GM23248 (cell line): ENCODE data around the gene HCN3. TPM values are rescaled to one million over a fixed set of nuclear protein-coding genes. Genes with fewer than 3 reads are reported as not detected.
"Not testable (repeated sequence)": the region's sequence is repeated elsewhere in the genome, so short reads cannot be mapped to it uniquely, and the experiment has no call there.

Experiments used
- DNase-seq: peaks from one replicate; pipeline ENCODE4 v3.0.0-alpha.2; 2015
- H2AFZ ChIP-seq: fragments of 200-600 bp; sonication (generic); 2 replicates; pipeline ENCODE4 v1.6.1; 2016; ENCODE audit warnings: antibody characterized with exemption
- H3F3A ChIP-seq: fragments of 200-600 bp; sonication (generic); 2 replicates; pipeline ENCODE4 v1.6.1; 2016; ENCODE audit warnings: mild to moderate bottlenecking, antibody characterized with exemption, mixed run types; ENCODE audit not compliant: insufficient read depth
- H3K27ac ChIP-seq: fragments of 200-600 bp; sonication (generic); 2 replicates; pipeline ENCODE4 v1.5.1; 2016; ENCODE audit warnings: mild to moderate bottlenecking
- H3K27me3 ChIP-seq: fragments of 200-600 bp; sonication (generic); replicated peaks from 2 replicates; pipeline ENCODE4 v1.6.1; 2016; ENCODE audit warnings: mild to moderate bottlenecking; ENCODE audit not compliant: insufficient read depth
- H3K36me3 ChIP-seq: fragments of 200-600 bp; sonication (generic); 2 replicates; pipeline ENCODE4 v1.6.1; 2016; ENCODE audit warnings: low read depth, mild to moderate bottlenecking
- H3K4me1 ChIP-seq: fragments of 200-600 bp; sonication (generic); 2 replicates; pipeline ENCODE4 v1.6.1; 2016; ENCODE audit warnings: mild to moderate bottlenecking; ENCODE audit not compliant: insufficient read depth
- H3K4me2 ChIP-seq: fragments of 200-600 bp; sonication (generic); one replicate; pipeline ENCODE4 v1.6.1; 2016; ENCODE audit warnings: mild to moderate bottlenecking; ENCODE audit not compliant: unreplicated experiment
- H3K4me3 ChIP-seq: fragments of 200-600 bp; sonication (generic); 2 replicates; pipeline ENCODE4 v1.5.1; 2016; ENCODE audit warnings: mild to moderate bottlenecking
- H3K79me2 ChIP-seq: fragments of 200-600 bp; sonication (generic); 2 replicates; pipeline ENCODE4 v1.6.1; 2016; ENCODE audit warnings: mild to moderate bottlenecking; ENCODE audit not compliant: insufficient read depth
- H3K9ac ChIP-seq: fragments of 200-600 bp; sonication (generic); 2 replicates; pipeline ENCODE4 v1.6.1; 2016; ENCODE audit warnings: mild to moderate bottlenecking
- H3K9me2 ChIP-seq: fragments of 200-600 bp; sonication (generic); 2 replicates; pipeline ENCODE4 v1.6.1; 2016; ENCODE audit warnings: mixed run types, mild to moderate bottlenecking, moderate library complexity; ENCODE audit not compliant: insufficient read depth
- H3K9me3 ChIP-seq: fragments of 200-600 bp; sonication (generic); one replicate; pipeline ENCODE4 v1.6.1; 2017; ENCODE audit warnings: low read depth
- H4K20me1 ChIP-seq: fragments of 200-600 bp; sonication (generic); 2 replicates; pipeline ENCODE4 v1.6.0; 2016; ENCODE audit not compliant: insufficient read depth
- EZH2 ChIP-seq: fragments of 200-600 bp; sonication (generic); IDR thresholded peaks from 2 replicates; pipeline ENCODE4 v1.6.1; 2018; ENCODE audit warnings: antibody characterized with exemption, mild to moderate bottlenecking; ENCODE audit not compliant: insufficient read depth, poor library complexity, severe bottlenecking
- EZH2phosphoT487 ChIP-seq: fragments of 200-600 bp; sonication (generic); IDR thresholded peaks from 2 replicates; pipeline ENCODE4 v1.6.1; 2018; ENCODE audit warnings: antibody characterized with exemption, moderate library complexity, mild to moderate bottlenecking, low read depth; ENCODE audit not compliant: insufficient read depth
- WGBS, 2 experiments: methylation state at CpG; one replicate each; pipeline ENCODE4 v1.1.6; 2015 to 2017; ENCODE audit warnings: low lambda C conversion rate in 2 of 2, low coverage in 1 of 2; ENCODE audit errors: missing lambda C conversion rate in 2 of 2; 5-methylcytosine and 5-hydroxymethylcytosine counted together
- in situ Hi-C: fragments of 300-500 bp; cut with MboI; formaldehyde crosslinking; loops from 2 replicates; pipeline ENCODE4 v1.15.0; 2020
- polyA plus RNA-seq: library from polyadenylated mRNA; unstranded; fragments of >200 nt; fragmentation: Nextera tagmentation; extraction: Ambion mirVana; gene quantifications from 2 replicates; pipeline ENCODE4 v1.2.1, GENCODE V29; 2016
- total RNA-seq: library from RNA; depleted of rRNA; stranded (reverse); fragments of >200 nt; shearing (Covaris generic); gene quantifications from 2 replicates; pipeline ENCODE4 v1.2.3, GENCODE V29; 2014

Gene HCN3
- total and polyA plus RNA-seq, 2 experiments from 2014 or later: 1.4 to 1.6 TPM

DNA sequence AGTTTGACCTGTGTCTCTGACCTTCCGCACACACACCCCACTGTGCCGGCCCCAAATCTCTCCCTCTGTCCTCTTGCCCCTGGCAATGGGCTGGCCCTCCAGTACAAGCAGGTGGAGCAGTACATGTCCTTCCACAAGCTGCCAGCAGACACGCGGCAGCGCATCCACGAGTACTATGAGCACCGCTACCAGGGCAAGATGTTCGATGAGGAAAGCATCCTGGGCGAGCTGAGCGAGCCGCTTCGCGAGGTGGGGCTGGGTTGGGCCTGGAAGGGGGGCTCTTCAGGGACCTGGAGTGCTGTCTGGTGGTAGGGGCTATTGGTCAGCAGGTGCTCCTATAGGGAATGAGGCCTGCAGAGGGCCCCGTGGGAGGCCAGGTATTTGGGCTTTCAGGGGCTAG, 7.8 kb downstream of the HCN3 start:
- Histone ChIP-seq H2AFZ (no peak overlapping the region), H3F3A (no peaks in the 10 kb centered on the region), H3K4me3 (no peak overlapping the region), H3K9me3 (no peaks in the 10 kb centered on the region), H3K27me3 (no peaks in the 10 kb centered on the region), H3K4me2 (no peak overlapping the region), H3K79me2 (no peaks in the 10 kb centered on the region), H3K36me3 (no peaks in the 10 kb centered on the region), H4K20me1 (no peaks in the 10 kb centered on the region), H3K9me2 (no peaks in the 10 kb centered on the region), H3K4me1 (no peaks in the 10 kb centered on the region), H3K9ac (no peak overlapping the region), H3K27ac (no peak overlapping the region)
- DNase-seq: no peak
- in situ Hi-C loops: no loop called here
- 87 to 93% methylated on average over 14 of the region's 14 CpGs for WGBS, 2 experiments
- no peak for TF ChIP-seq EZH2phosphoT487
- TF ChIP-seq EZH2: no peak

DNA sequence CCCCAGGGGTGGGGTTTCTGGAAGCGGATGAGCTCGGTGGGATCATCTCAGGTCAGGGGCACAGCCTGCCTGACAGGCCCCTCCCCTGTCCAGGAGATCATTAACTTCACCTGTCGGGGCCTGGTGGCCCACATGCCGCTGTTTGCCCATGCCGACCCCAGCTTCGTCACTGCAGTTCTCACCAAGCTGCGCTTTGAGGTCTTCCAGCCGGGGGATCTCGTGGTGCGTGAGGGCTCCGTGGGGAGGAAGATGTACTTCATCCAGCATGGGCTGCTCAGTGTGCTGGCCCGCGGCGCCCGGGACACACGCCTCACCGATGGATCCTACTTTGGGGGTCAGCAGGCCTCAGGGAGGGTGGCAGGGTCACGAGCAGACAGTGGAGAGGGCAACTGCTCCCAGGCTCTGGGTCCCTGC, 8.4 kb downstream of the HCN3 start:
- WGBS, 2 experiments: 90 to 93% methylated on average over 18 of the region's 18 CpGs
- H2AFZ ChIP-seq: no peak overlapping the region
- no peak overlapping the region for H3K4me2 ChIP-seq
- H3K79me2 ChIP-seq: no peaks in the 10 kb centered on the region
- H3K27me3 ChIP-seq: no peaks in the 10 kb centered on the region
- H3K36me3 ChIP-seq: no peaks in the 10 kb centered on the region
- no peaks in the 10 kb centered on the region for H3K9me3 ChIP-seq
- no peak overlapping the region for H3K27ac ChIP-seq
- no peaks in the 10 kb centered on the region for H4K20me1 ChIP-seq
- H3K9me2 ChIP-seq: no peaks in the 10 kb centered on the region
- in situ Hi-C loops: no loop called here
- H3K4me1 ChIP-seq: no peaks in the 10 kb centered on the region
- no peaks in the 10 kb centered on the region for H3F3A ChIP-seq
- no peak for DNase-seq
- no peak for TF ChIP-seq EZH2
- no peak for TF ChIP-seq EZH2phosphoT487
- no peak overlapping the region for H3K9ac ChIP-seq
- H3K4me3 ChIP-seq: no peak overlapping the region

DNA sequence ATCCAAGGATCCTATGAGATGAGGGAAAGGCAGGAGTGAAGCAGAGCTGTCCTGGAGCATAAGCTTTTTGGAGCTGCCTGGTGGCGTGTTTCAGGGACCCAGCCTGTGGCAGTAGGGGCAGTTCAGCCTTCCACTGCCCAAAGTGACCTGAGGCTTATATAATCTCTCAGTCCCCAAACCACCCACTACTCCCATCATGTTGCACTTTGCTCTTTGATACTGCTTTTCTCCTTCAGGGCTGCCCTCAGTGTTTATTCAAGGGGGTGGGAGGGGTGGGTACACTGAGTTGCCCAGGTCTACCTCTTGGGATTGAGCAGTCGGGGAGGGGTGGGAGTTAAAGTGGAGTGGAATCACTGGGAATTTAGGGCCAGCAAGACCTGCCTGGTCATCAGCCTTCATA, 9.3 kb downstream of the HCN3 start:
- Histone ChIP-seq H3K9me3 (no peaks in the 10 kb centered on the region), H3K4me2 (no peak overlapping the region), H3K9ac (no peak overlapping the region), H3K9me2 (no peaks in the 10 kb centered on the region), H3K79me2 (no peaks in the 10 kb centered on the region), H3K4me1 (no peaks in the 10 kb centered on the region), H3F3A (no peaks in the 10 kb centered on the region), H4K20me1 (no peaks in the 10 kb centered on the region), H3K36me3 (no peaks in the 10 kb centered on the region), H3K27me3 (no peaks in the 10 kb centered on the region), H2AFZ (no peak overlapping the region), H3K27ac (no peak overlapping the region), H3K4me3 (no peak overlapping the region)
- TF ChIP-seq EZH2 (no peak), EZH2phosphoT487 (no peak)
- DNase-seq: no peak
- 75 to 81% methylated on average over 2 of the region's 2 CpGs for WGBS, 2 experiments
- in situ Hi-C loops: no loop called here

DNA sequence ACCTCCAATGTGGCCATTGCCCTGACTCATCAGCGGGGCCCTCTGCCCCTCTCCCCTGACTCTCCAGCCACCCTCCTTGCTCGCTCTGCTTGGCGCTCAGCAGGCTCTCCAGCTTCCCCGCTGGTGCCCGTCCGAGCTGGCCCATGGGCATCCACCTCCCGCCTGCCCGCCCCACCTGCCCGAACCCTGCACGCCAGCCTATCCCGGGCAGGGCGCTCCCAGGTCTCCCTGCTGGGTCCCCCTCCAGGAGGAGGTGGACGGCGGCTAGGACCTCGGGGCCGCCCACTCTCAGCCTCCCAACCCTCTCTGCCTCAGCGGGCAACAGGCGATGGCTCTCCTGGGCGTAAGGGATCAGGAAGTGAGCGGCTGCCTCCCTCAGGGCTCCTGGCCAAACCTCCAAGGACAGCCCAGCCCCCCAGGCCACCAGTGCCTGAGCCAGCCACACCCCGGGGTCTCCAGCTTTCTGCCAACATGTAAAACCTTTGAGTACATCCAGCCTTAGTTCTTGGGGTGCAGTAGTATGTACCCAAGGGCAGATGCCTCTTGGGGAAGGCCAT, 10.8 kb downstream of the HCN3 start:
- DNase-seq: no peak
- no peaks in the 10 kb centered on the region for H3K36me3 ChIP-seq
- 89 to 91% methylated on average over 18 to 21 of the region's 21 CpGs for WGBS, 2 experiments
- no peaks in the 10 kb centered on the region for H3F3A ChIP-seq
- H3K9ac ChIP-seq: no peak overlapping the region
- TF ChIP-seq EZH2phosphoT487: no peak
- TF ChIP-seq EZH2: no peak
- H3K79me2 ChIP-seq: no peaks in the 10 kb centered on the region
- no peak overlapping the region for H3K27ac ChIP-seq
- no peaks in the 10 kb centered on the region for H3K27me3 ChIP-seq
- no peak overlapping the region for H2AFZ ChIP-seq
- H3K4me3 ChIP-seq: no peak overlapping the region
- no peaks in the 10 kb centered on the region for H3K9me2 ChIP-seq
- in situ Hi-C loops: no loop called here
- H3K4me2 ChIP-seq: no peak overlapping the region
- no peaks in the 10 kb centered on the region for H3K4me1 ChIP-seq
- no peaks in the 10 kb centered on the region for H3K9me3 ChIP-seq
- no peaks in the 10 kb centered on the region for H4K20me1 ChIP-seq

DNA sequence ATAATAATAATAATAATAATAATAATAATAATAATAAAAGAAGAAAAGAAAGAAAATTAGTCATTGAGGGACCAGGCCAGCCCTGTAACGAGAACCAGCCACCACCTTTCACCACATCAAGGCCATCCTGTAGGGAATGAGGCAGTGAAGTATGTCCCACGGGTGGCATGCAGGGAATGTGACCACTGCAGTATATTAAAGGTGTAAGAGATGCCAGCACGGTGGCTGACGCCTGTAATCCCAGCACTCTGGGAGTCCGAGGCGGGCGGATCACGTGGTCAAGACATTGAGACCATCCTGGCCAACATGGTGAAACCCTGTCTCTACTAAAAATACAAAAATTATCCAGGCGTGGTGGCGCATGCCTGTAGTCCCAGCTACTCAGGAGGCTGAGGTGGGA, 13.7 kb downstream of the HCN3 start:
- H3K79me2 ChIP-seq, H3K9me3 ChIP-seq, DNase-seq, H3K36me3 ChIP-seq, H3K9me2 ChIP-seq, H2AFZ ChIP-seq, H3K27ac ChIP-seq, H3K4me1 ChIP-seq, H4K20me1 ChIP-seq, in situ Hi-C loops, H3F3A ChIP-seq, H3K9ac ChIP-seq, H3K4me3 ChIP-seq, H3K4me2 ChIP-seq: not testable (repeated sequence)
- H3K27me3 ChIP-seq: peaks cover 19% of the 10 kb centered on the region
- WGBS, 2 experiments: 66 to 72% methylated on average over 10 of the region's 10 CpGs
